Measurements from ENCODE around the gene OLIG1.

DNA sequence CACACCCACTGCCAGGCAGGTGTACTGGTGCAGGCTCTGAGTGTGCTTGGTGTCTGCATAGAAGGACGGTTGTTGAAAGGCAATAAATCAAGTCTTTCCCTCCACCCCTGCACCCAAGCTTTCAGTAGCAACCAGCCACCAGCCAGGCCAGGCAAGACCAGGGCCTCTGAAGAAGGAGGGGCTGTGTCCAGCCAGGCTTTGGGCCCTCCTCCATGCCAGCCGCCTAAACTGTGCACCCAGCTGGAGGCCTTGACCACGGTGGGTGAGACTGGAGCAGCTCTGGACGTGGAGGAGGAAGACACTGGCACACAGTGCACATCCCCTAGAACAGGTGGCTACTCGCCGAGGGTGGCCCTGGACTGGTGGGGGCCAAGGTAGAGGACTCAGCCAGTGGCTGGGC lies 39.3 kb upstream of the OLIG1 start:
- TF ChIP-seq CTCF (IDR thresholded peaks at IDR 0.05) = no peak
- no peak for TF ChIP-seq POLR2A (IDR thresholded peaks at IDR 0.05)

Measured in testis (tissue), 2 donors.